ENCODE data around the gene NUP210.
"Not testable (repeated sequence)": the region's sequence is repeated elsewhere in the genome, so short reads cannot be mapped to it uniquely, and the experiment has no call there.

The NUP210 gene

DNA sequence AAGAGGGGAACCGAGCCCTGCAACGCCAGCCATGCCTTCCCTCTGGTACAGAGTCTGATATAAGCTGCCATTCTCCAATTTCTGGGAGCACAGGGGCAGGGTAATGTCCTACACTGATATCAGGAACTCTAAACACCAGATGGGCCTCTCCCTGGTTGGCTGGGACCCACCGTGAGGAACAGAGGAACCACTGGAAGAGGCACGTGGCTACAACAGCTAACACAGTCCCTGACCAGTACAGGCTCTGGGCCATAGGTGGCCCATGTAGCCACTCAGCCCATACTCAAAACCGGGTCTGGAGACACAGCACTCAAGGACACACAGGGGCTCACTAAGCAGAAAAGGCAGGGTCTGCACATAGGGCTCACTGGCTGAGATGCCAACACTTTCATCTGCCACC lies 13.9 kb downstream of the NUP210 start:
- DNase-seq (ENCODE audit: low read depth) = no peak

DNA sequence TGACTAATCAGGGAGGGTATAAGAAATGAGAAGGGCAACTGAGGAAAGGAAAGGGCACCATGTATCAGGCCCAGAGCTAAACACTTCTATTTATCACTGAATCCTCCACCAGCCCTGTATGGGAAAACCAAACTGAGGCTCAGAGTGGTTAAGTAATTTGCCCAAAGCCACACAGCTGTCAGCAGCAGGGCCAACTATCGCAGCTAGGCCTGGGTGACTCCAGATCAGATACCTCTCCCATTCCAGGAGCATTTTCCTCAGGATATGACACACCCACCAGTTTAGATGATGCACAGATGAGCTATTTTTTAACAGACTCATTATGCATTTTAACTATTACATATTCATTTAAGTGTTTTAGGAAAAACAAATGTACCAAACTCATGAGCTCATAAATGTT lies 14.5 kb downstream of the NUP210 start:
- DNase-seq (ENCODE audit: low read depth) = no peak

GRCh38 chr3:13404626-13405452 lies 15.3 kb downstream of the NUP210 start:
- DNase-seq (ENCODE audit: low read depth) = no peak

DNA sequence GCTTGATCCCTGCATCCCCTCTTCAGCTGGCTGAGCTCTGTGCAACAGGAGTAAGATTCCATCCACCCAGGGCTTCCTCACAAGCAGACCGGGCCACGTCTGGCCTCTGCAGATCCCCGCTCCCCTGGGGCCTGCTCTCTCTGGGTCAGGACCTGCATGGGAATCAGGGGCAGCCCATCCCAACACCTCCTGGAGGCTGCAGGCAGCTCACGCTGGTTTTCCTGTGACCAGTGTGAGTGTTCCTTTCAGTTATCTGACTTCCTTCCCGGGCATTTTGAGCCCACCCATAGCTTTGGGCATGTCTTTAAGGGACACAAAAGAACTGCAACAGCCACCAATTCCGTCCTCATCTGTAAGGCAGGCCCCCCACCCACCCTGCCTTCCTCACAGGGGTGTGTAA lies 16.3 kb downstream of the NUP210 start:
- no peak for DNase-seq (ENCODE audit: low read depth)

GRCh38 chr3:13403213-13403819 lies 16.8 kb downstream of the NUP210 start:
- DNase-seq (ENCODE audit: low read depth) = no peak

- no peak for DNase-seq (ENCODE audit: low read depth)
These were observed 19.0 kb downstream of the NUP210 start for GRCh38 chr3:13401149-13401548.

- no peak for DNase-seq (ENCODE audit: low read depth)
These were observed 19.9 kb downstream of the NUP210 start for GRCh38 chr3:13400114-13400673.

GRCh38 chr3:13399603-13400002 lies 20.5 kb downstream of the NUP210 start:
- no peak for DNase-seq (ENCODE audit: low read depth)

DNA sequence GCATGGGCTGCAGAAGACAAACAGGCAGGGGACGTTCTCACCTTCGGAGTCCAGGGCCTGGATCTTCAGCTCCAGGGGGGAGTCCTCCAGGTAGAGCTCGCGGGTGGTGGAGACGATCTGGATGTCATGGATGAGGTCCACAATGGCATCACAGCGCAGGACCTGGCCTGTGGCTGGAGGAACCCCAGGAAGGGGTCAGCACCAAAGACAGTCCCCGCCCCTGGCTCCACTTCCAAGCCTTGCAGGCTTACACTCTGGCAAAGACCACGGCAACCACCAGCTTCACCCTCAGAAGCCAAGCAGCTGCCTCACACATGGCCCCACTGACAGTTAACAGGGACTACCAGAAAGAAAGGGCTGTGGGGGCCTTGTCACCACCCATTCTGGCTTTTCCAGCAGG lies 22.8 kb downstream of the NUP210 start:
- DNase-seq (ENCODE audit: low read depth) = no peak

DNA sequence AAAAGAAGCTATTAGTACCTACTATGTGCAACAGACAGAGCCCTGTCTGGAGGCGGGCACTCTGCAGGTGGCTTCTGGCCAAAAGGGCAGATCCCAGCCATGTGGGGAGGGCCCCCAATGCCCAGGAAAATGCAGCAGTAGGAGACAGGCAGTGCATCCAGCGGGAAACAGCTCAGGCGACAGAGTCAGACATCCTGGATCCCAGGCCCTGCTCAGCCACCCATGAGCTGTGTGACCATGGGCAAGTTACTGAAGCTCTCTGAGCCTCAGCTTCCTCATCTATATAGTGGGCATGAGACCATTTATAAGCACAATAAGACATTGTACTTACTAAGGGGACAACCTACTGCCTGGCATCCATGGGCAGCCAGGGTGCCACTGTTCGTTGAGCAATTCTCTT lies 25.8 kb downstream of the NUP210 start:
- no peak for DNase-seq (ENCODE audit: low read depth)

GRCh38 chr3:13393427-13394360 lies 26.4 kb downstream of the NUP210 start:
- no peak for DNase-seq (ENCODE audit: low read depth)

DNA sequence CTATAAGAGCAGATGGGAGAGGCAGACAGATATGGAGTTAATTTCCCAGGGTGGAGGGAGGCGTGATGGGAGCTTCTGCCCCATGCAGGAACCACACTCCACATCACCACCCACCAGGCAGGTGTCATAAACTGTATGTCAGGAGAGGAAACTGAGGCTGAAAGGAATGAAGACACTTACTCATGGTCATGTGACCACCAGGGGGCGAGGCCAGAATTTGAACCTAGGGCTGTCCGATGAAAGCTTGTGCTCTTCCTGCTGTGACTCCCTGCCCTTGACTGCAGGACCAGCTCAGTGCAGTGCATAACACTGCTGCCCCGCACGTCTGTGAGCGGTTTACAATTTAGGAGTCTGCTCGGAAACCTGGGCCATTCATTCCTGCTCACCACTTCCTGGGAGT lies 28.8 kb downstream of the NUP210 start:
- no peak for DNase-seq (ENCODE audit: low read depth)

DNA sequence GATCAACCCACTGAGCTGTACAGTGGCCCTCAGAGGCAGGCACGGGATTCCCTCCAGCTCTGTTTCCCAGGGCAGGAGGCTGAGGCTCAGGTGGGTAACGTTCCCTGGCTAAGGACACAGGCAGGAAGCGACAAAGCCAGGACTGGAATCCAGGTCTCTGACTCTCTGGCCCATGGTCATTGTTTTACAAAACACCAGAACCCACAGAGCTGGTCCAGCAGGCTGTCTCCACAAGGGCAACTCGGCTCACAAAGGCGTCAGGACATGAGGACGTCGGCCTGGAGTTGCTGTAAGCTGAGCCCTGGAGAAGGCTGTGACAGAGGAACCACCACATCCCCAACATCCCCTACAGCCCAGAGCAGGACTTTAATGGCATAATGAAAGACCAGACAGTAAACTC lies 30.7 kb downstream of the NUP210 start:
- DNase-seq (ENCODE audit: low read depth) = no peak

GRCh38 chr3:13388816-13389215 lies 31.3 kb downstream of the NUP210 start:
- no peak for DNase-seq (ENCODE audit: low read depth)

DNA sequence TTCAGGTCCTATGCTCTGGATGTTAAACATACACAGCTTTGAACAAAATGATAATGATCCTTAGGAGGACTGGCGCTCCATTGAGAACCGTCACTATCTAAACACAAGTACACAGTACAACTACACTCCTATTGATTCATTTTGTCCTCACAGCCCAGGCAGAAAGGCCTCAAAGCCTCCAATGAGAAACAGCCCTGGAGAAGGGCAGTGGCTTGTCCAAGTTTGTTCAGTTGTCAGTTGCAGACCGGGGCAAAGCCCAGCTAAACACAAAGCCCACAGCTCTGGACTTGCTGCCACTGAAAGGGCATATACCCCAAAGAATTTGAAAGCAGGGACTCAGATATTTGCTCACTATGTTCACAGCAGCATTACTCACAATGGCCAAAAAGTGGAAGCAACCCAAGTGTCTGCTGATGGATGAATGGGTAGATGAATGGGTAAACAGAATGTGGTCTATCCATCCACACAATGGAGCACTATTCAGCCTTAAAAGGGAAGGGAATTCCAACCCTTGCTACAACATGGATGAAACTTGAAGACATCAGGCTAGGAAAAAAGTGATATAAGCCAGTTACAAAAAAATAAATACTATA lies 34.7 kb downstream of the NUP210 start:
- no peak for DNase-seq (ENCODE audit: low read depth)

GRCh38 chr3:13380971-13381370 lies 39.2 kb downstream of the NUP210 start:
- no peak for DNase-seq (ENCODE audit: low read depth)

DNA sequence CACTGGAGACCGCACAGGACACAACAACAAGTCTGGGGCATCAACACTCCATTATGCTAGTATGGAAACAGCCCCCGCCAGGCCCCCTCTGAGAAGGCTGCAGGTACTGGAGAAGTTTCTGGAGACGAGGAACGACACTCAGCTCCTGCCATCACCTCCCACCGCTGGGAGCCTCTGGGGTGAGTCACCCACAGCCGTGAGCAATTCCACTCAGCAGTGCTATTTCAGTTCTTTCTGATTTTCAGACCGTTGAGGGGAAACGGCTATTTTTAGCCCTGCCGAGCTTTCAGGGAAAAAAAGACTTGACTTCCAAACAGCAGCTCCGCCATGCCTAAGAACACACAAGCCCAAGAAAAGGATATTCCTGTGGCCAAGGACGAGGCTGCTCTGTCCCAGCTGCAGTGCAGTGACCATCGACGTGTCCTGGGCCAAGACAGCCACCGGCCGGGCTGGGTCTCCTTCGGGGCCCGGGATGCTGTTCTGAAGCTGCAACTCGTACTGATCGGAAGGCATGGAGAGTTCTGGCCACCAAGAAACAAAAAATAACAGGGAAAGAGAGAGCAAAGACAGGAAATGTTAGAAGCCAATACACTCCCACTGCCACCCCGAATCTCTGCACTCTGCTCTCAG lies 40.8 kb downstream of the NUP210 start:
- no peak for DNase-seq (ENCODE audit: low read depth)

DNA sequence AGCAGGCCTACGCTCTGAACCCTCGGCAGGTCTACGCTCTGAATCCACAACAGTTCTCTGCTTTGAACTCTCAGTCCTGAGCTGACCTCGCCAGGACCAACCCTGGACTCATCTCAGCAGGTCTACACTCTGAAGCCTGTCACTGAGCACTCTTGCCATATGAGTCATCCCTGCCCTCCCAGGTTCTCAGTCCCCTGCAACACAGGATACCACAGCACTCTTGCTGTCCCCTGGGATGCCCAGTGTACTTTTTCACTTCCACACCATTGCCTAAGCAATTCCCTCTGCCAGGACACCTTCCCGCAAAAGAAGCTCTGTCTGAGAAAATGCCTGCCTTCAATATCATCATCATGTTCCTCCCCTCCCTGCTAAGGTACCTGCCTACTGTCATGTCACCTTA lies 42.0 kb downstream of the NUP210 start:
- DNase-seq (ENCODE audit: low read depth) = no peak

GRCh38 chr3:13377741-13378140 lies 42.4 kb downstream of the NUP210 start:
- not testable (repeated sequence) for DNase-seq (ENCODE audit: low read depth)

DNA sequence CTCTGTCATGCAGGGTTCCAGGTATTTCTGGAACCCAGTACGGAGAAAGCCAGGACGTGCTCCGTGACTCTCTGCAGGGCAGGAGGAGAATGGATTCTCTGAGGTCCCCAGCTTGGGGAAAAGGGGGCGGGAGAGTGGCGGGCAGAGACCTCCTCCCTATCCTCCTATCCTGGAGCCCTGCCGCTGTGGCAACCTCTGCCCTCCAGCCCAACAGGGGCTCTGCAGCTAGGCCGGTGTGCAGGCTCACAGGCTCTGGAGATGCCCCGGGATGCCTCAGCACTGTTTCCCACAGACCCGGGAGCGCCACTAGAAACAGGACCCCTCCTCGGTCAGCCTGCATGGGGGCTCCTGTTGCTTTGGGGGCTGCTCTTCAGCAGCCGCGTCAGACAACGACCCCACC lies 43.1 kb downstream of the NUP210 start:
- DNase-seq (ENCODE audit: low read depth) = no peak

- no peak for DNase-seq (ENCODE audit: low read depth)
These were observed 44.0 kb downstream of the NUP210 start for GRCh38 chr3:13376091-13376490.

GRCh38 chr3:13375464-13375863 lies 44.7 kb downstream of the NUP210 start:
- DNase-seq (ENCODE audit: low read depth) = no peak
